Uterus (tissue), 2 donors: ENCODE results near the gene ATP6V1D.

ENCODE experiments used
- CTCF ChIP-seq, 4 experiments: fragments of 200-600 bp in 2 of 4; fragments of 450-650 bp in 2 of 4; sonication (generic) in 2 of 4; IDR thresholded peaks; one replicate each; pipeline ENCODE4 v1.5.1; 2016 to 2019; ENCODE audit warnings: antibody characterized with exemption in 4 of 4, mild to moderate bottlenecking in 2 of 4, moderate library complexity in 1 of 4
- POLR2A ChIP-seq, 2 donors: fragments of 450-650 bp; IDR thresholded peaks; one replicate each; pipeline ENCODE4 v1.6.1; 2016; ENCODE audit warnings: antibody characterized with exemption in 2 of 2, mild to moderate bottlenecking in 1 of 2, moderate library complexity in 1 of 2

- TF ChIP-seq CTCF (IDR thresholded peaks at IDR 0.05) (no peak), POLR2A (IDR thresholded peaks at IDR 0.05) (no peak)
Observed at GRCh38 chr14:67387195-67387594, 27.6 kb upstream of the ATP6V1D start.
